H9 (cell line): Measurements from ENCODE around the gene INTS3. TPM values are rescaled to one million over a fixed set of nuclear protein-coding genes. Genes with fewer than 3 reads are reported as not detected.

ENCODE experiments used
- DNase-seq: peaks from one replicate; pipeline ENCODE4 v3.0.0-alpha.2; 2017
- H2AFZ ChIP-seq: one replicate; pipeline ENCODE4 v1.6.1; 2013; ENCODE audit warnings: mild to moderate bottlenecking, low read length, control low read depth, moderate library complexity
- H2AK5ac ChIP-seq: 2 replicates; pipeline ENCODE4 v1.6.1; 2013; ENCODE audit warnings: low read length, control low read depth, mixed read lengths; ENCODE audit not compliant: insufficient read length
- H2BK120ac ChIP-seq: one replicate; pipeline ENCODE4 v1.6.1; 2013; ENCODE audit warnings: low read depth, mild to moderate bottlenecking, low read length, control low read depth, inconsistent platforms; ENCODE audit not compliant: poor library complexity, severe bottlenecking
- H2BK12ac ChIP-seq: 2 replicates; pipeline ENCODE4 v1.6.1; 2013; ENCODE audit warnings: low read length, control low read depth, mixed read lengths, low read depth; ENCODE audit not compliant: insufficient read length
- H2BK15ac ChIP-seq: 2 replicates; pipeline ENCODE4 v1.6.1; 2013; ENCODE audit warnings: low read depth, low read length, control low read depth
- H2BK20ac ChIP-seq: one replicate; pipeline ENCODE4 v1.6.1; 2013; ENCODE audit warnings: low read depth, mild to moderate bottlenecking, low read length, control low read depth, inconsistent platforms; ENCODE audit not compliant: poor library complexity, severe bottlenecking
- H2BK5ac ChIP-seq: 2 replicates; pipeline ENCODE4 v1.6.1; 2013; ENCODE audit warnings: low read length, control low read depth, mixed read lengths; ENCODE audit not compliant: insufficient read length
- H3K14ac ChIP-seq: 2 replicates; pipeline ENCODE4 v1.6.1; 2013; ENCODE audit warnings: low read length, control low read depth; ENCODE audit not compliant: insufficient read depth
- H3K18ac ChIP-seq: 2 replicates; pipeline ENCODE4 v1.6.1; 2013; ENCODE audit warnings: low read depth, mild to moderate bottlenecking, mixed read lengths, low read length, control low read depth; ENCODE audit not compliant: insufficient read length
- H3K23ac ChIP-seq: 2 replicates; pipeline ENCODE4 v1.6.1; 2013; ENCODE audit warnings: low read length, control low read depth, mixed read lengths, low read depth; ENCODE audit not compliant: insufficient read length
- H3K23me2 ChIP-seq: 2 replicates; pipeline ENCODE4 v1.6.1; 2013; ENCODE audit warnings: low read depth, mild to moderate bottlenecking, mixed read lengths, low read length, control low read depth; ENCODE audit not compliant: insufficient read length, poor library complexity, severe bottlenecking
- H3K27ac ChIP-seq: 2 replicates; pipeline ENCODE4 v1.5.1; 2013; ENCODE audit warnings: low read length, control low read depth, mixed read lengths, low read depth; ENCODE audit not compliant: insufficient read length
- H3K27me3 ChIP-seq: 2 replicates; pipeline ENCODE4 v1.6.1; 2013; ENCODE audit warnings: low read length, control low read depth, inconsistent platforms; ENCODE audit not compliant: insufficient read depth
- H3K4ac ChIP-seq: 2 replicates; pipeline ENCODE4 v1.6.1; 2013; ENCODE audit warnings: low read depth, mild to moderate bottlenecking, control low read depth, inconsistent platforms, low read length, moderate library complexity
- H3K4me1 ChIP-seq: 2 replicates; pipeline ENCODE4 v1.6.1; 2013; ENCODE audit warnings: low read length, control low read depth, inconsistent platforms; ENCODE audit not compliant: insufficient read depth
- H3K4me2 ChIP-seq: 2 replicates; pipeline ENCODE4 v1.6.1; 2013; ENCODE audit warnings: low read length, control low read depth, mixed read lengths; ENCODE audit not compliant: insufficient read length, insufficient read depth
- H3K56ac ChIP-seq: 2 replicates; pipeline ENCODE4 v1.6.1; 2013; ENCODE audit warnings: low read depth, mild to moderate bottlenecking, mixed read lengths, low read length, control low read depth; ENCODE audit not compliant: insufficient read length
- H3K79me1 ChIP-seq: 2 replicates; pipeline ENCODE4 v1.6.1; 2013; ENCODE audit warnings: low read depth, mild to moderate bottlenecking, moderate library complexity, low read length, control low read depth, inconsistent platforms; ENCODE audit not compliant: insufficient read depth, poor library complexity, severe bottlenecking
- H3K79me2 ChIP-seq: 2 replicates; pipeline ENCODE4 v1.6.1; 2013; ENCODE audit warnings: low read length, control low read depth, inconsistent platforms; ENCODE audit not compliant: insufficient read depth
- H3K9ac ChIP-seq: 2 replicates; pipeline ENCODE4 v1.6.1; 2013; ENCODE audit warnings: low read length, control low read depth, mixed read lengths; ENCODE audit not compliant: insufficient read length; ENCODE audit errors: extremely low read depth
- H3K9me3 ChIP-seq: one replicate; pipeline ENCODE4 v1.6.1; 2013; ENCODE audit warnings: low read depth, low read length, inconsistent platforms; ENCODE audit not compliant: control insufficient read depth
- H3T11ph ChIP-seq: one replicate; pipeline ENCODE4 v1.6.1; 2013; ENCODE audit warnings: mild to moderate bottlenecking, low read length, control low read depth, inconsistent platforms
- H4K20me1 ChIP-seq: one replicate; pipeline ENCODE4 v1.6.1; 2013; ENCODE audit not compliant: control insufficient read depth, insufficient read length, insufficient read depth
- H4K5ac ChIP-seq: 2 replicates; pipeline ENCODE4 v1.6.1; 2013; ENCODE audit warnings: low read depth, mild to moderate bottlenecking, mixed read lengths, low read length, control low read depth; ENCODE audit not compliant: insufficient read length
- H4K8ac ChIP-seq: replicated peaks from 2 replicates; pipeline ENCODE4 v1.6.1; 2013; ENCODE audit warnings: low read length, control low read depth, mixed read lengths, low read depth; ENCODE audit not compliant: insufficient read length
- H4K91ac ChIP-seq: 2 replicates; pipeline ENCODE4 v1.6.1; 2013; ENCODE audit warnings: low read depth, mild to moderate bottlenecking, moderate library complexity, mixed read lengths, low read length, control low read depth; ENCODE audit not compliant: insufficient read length
- H3K27ac Mint-ChIP-seq, 3 experiments: 2 replicates in 2 of 3; 3 replicates in 1 of 3; pipeline ENCODE4 v1.8.0; 2020 to 2021; ENCODE audit warnings: mixed read lengths in 3 of 3, mild to moderate bottlenecking in 1 of 3, moderate library complexity in 1 of 3
- H3K27me3 Mint-ChIP-seq: 2 replicates; pipeline ENCODE4 v1.8.0; 2021; ENCODE audit warnings: low read depth, mild to moderate bottlenecking, moderate library complexity, mixed read lengths
- H3K36me3 Mint-ChIP-seq, 3 experiments: 2 replicates in 2 of 3; 3 replicates in 1 of 3; pipeline ENCODE4 v1.8.0; 2020 to 2021; ENCODE audit warnings: low read depth in 3 of 3, mixed read lengths in 3 of 3; ENCODE audit not compliant: insufficient read depth in 1 of 3
- H3K4me1 Mint-ChIP-seq, 2 experiments: 2 replicates each; pipeline ENCODE4 v1.8.0; 2020; ENCODE audit warnings: mixed read lengths in 2 of 2
- H3K4me3 Mint-ChIP-seq, 2 experiments: 2 replicates in 1 of 2; 3 replicates in 1 of 2; pipeline ENCODE4 v1.8.0; 2020 to 2021; ENCODE audit warnings: mild to moderate bottlenecking in 2 of 2, mixed read lengths in 2 of 2, moderate library complexity in 1 of 2
- H3K9me3 Mint-ChIP-seq, 2 experiments: 2 replicates in 1 of 2; 3 replicates in 1 of 2; pipeline ENCODE4 v1.8.0; 2020; ENCODE audit warnings: mild to moderate bottlenecking in 2 of 2, mixed read lengths in 2 of 2, moderate library complexity in 1 of 2
- WGBS: extraction: QIAGEN DNeasy Blood & Tissue Kit; methylation state at CpG from one replicate; pipeline ENCODE4 v1.1.7; 2013; ENCODE audit warnings: missing lambda C conversion rate, low lambda C conversion rate, mixed read lengths; ENCODE audit not compliant: insufficient read length; ENCODE audit errors: extremely low coverage; 5-methylcytosine and 5-hydroxymethylcytosine counted together
- total RNA-seq: library from RNA; stranded (reverse); gene quantifications from 2 replicates; pipeline ENCODE4 v1.2.1, GENCODE V29; 2021
- TF ChIP-seq, protein P1 (sequence below): fragments of 200-600 bp; sonication (generic); conservative IDR thresholded peaks from 3 replicates; pipeline ENCODE4 v1.8.0; 2021; ENCODE audit warnings: antibody characterized with exemption, mild to moderate bottlenecking

Gene INTS3
- total RNA-seq, 1 experiment from 2014 or later: 67.1 TPM

DNA sequence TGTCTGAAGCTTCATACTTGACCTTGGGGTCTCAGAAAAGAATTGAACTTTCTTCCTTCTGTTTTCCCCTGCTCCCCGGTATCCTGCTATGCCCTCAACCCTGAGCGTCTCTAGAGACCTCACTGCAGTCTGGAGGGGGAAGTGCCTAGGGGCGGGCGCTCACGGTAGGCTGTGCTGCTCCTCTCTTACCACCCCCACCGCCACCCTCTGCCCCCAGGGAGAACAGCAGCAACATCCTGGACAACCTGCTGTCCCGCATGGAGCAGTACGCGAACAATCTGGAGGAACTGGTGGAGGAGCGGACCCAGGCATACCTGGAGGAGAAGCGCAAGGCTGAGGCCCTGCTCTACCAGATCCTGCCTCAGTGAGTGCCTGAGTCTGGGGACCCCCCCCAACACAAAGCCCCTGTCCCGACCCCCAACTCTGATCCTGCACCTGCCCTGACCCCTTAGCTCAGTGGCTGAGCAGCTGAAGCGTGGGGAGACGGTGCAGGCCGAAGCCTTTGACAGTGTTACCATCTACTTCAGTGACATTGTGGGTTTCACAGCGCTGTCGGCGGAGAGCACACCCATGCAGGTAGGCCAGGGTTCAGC is 39.0 kb upstream of the INTS3 start:
- Histone ChIP-seq H3K23ac (no peak overlapping the region), H4K20me1 (no peaks in the 10 kb centered on the region), H3K9ac (no peak overlapping the region), H2BK5ac (no peak overlapping the region), H3K18ac (no peak overlapping the region), H2AFZ (no peak overlapping the region), H3K4me1 (no peaks in the 10 kb centered on the region), H2BK20ac (no peak overlapping the region), H3K4me2 (no peak overlapping the region), H4K8ac (no peak overlapping the region), H3K23me2 (no peaks in the 10 kb centered on the region), H3K79me1 (no peaks in the 10 kb centered on the region), H3K79me2 (no peaks in the 10 kb centered on the region), H3K14ac (no peak overlapping the region), H3T11ph (no peak overlapping the region), H2BK15ac (no peak overlapping the region), H2BK120ac (no peak overlapping the region), H2BK12ac (no peak overlapping the region), H2AK5ac (no peak overlapping the region), H3K9me3 (no peaks in the 10 kb centered on the region), H4K91ac (no peak overlapping the region), H3K27me3 (no peaks in the 10 kb centered on the region), H4K5ac (no peak overlapping the region), H3K27ac (no peak overlapping the region), H3K56ac (no peak overlapping the region), H3K4ac (no peak overlapping the region)
- H3K27me3 Mint-ChIP-seq: no peaks in the 10 kb centered on the region
- H3K9me3 Mint-ChIP-seq: no peaks in the 10 kb centered on the region
- peaks cover 8 to 19% of the 10 kb centered on the region in 2 experiments; a peak in 3 of 4 replicates for H3K4me1 Mint-ChIP-seq
- no peak for DNase-seq
- WGBS: no CpG with 5 or more reads among the region's 18 CpGs
- peaks cover 4 to 26% (median 25%) of the 10 kb centered on the region in 3 experiments; a peak in 5 of 7 replicates for H3K36me3 Mint-ChIP-seq
- peak overlapping the region in 1 of 3 experiments; percentile 11; a peak in 1 of 7 replicates for H3K27ac Mint-ChIP-seq
- 0 out of 5 replicates have a peak overlapping the region, but pooled peaks of 1 of the 2 experiments have one; percentile 1 for H3K4me3 Mint-ChIP-seq
- TF ChIP-seq, protein P1, sequence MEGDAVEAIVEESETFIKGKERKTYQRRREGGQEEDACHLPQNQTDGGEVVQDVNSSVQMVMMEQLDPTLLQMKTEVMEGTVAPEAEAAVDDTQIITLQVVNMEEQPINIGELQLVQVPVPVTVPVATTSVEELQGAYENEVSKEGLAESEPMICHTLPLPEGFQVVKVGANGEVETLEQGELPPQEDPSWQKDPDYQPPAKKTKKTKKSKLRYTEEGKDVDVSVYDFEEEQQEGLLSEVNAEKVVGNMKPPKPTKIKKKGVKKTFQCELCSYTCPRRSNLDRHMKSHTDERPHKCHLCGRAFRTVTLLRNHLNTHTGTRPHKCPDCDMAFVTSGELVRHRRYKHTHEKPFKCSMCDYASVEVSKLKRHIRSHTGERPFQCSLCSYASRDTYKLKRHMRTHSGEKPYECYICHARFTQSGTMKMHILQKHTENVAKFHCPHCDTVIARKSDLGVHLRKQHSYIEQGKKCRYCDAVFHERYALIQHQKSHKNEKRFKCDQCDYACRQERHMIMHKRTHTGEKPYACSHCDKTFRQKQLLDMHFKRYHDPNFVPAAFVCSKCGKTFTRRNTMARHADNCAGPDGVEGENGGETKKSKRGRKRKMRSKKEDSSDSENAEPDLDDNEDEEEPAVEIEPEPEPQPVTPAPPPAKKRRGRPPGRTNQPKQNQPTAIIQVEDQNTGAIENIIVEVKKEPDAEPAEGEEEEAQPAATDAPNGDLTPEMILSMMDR: no peak
